Astrocyte (in vitro differentiated cells and primary cell): ENCODE measurements around the gene STUB1. TPM values are rescaled to one million over a fixed set of nuclear protein-coding genes. Genes with fewer than 3 reads are reported as not detected.

ENCODE experiments used
- DNase-seq: peaks from one replicate; pipeline ENCODE4 v3.0.0-alpha.2; 2010; ENCODE audit warnings: low read depth
- FAIRE-seq: peaks from 2 replicates; lab custom pipeline; 2011; peaks lifted over from hg19 to GRCh38; lab: Jason Lieb, UNC
- H2AFZ ChIP-seq: 2 replicates; pipeline ENCODE4 v1.6.0; 2012; ENCODE audit warnings: low read depth, low read length, inconsistent platforms
- H3K27ac ChIP-seq: 2 replicates; pipeline ENCODE4 v1.5.1; 2011; ENCODE audit warnings: low read depth, low read length, inconsistent platforms
- H3K27me3 ChIP-seq: 2 replicates; pipeline ENCODE4 v1.6.0; 2011; ENCODE audit warnings: low read length, inconsistent platforms; ENCODE audit not compliant: insufficient read depth
- H3K36me3 ChIP-seq: 2 replicates; pipeline ENCODE4 v1.5.1; 2011; ENCODE audit warnings: low read length, inconsistent platforms; ENCODE audit not compliant: insufficient read depth
- H3K4me1 ChIP-seq: 2 replicates; pipeline ENCODE4 v1.5.1; 2011; ENCODE audit warnings: low read length, inconsistent platforms; ENCODE audit not compliant: insufficient read depth
- H3K4me2 ChIP-seq: 2 replicates; pipeline ENCODE4 v1.6.0; 2012; ENCODE audit warnings: low read length, inconsistent platforms
- H3K4me3 ChIP-seq: 2 replicates; pipeline ENCODE4 v1.5.1; 2011; ENCODE audit warnings: low read depth, mild to moderate bottlenecking, low read length, inconsistent platforms; ENCODE audit not compliant: insufficient read depth
- H3K79me2 ChIP-seq: 2 replicates; pipeline ENCODE4 v1.6.0; 2012; ENCODE audit warnings: mild to moderate bottlenecking, low read length, inconsistent platforms; ENCODE audit not compliant: insufficient read depth
- H3K9ac ChIP-seq: 2 replicates; pipeline ENCODE4 v1.6.0; 2012; ENCODE audit warnings: mild to moderate bottlenecking, low read length, inconsistent platforms
- H3K9me3 ChIP-seq: 2 replicates; pipeline ENCODE4 v1.5.1; 2012; ENCODE audit warnings: low read depth, mild to moderate bottlenecking, low read length, inconsistent platforms; ENCODE audit not compliant: insufficient read depth
- H4K20me1 ChIP-seq: 2 replicates; pipeline ENCODE4 v1.6.0; 2012; ENCODE audit warnings: low read length, inconsistent platforms; ENCODE audit not compliant: insufficient read depth
- H3K27ac Mint-ChIP-seq: one replicate; pipeline ENCODE4 v1.8.0; 2021; ENCODE audit warnings: mild to moderate bottlenecking, mixed read lengths; ENCODE audit not compliant: unreplicated experiment
- H3K27me3 Mint-ChIP-seq: one replicate; pipeline ENCODE4 v1.8.0; 2021; ENCODE audit warnings: low read depth, mixed read lengths; ENCODE audit not compliant: unreplicated experiment
- H3K36me3 Mint-ChIP-seq: one replicate; pipeline ENCODE4 v1.8.0; 2021; ENCODE audit warnings: low read depth, mixed read lengths; ENCODE audit not compliant: unreplicated experiment
- H3K4me1 Mint-ChIP-seq: one replicate; pipeline ENCODE4 v1.8.0; 2021; ENCODE audit warnings: low read depth, mixed read lengths; ENCODE audit not compliant: unreplicated experiment
- H3K4me3 Mint-ChIP-seq: one replicate; pipeline ENCODE4 v1.8.0; 2021; ENCODE audit warnings: mild to moderate bottlenecking, moderate library complexity, mixed read lengths; ENCODE audit not compliant: unreplicated experiment
- H3K9me3 Mint-ChIP-seq: one replicate; pipeline ENCODE4 v1.8.0; 2021; ENCODE audit warnings: mild to moderate bottlenecking, mixed read lengths; ENCODE audit not compliant: unreplicated experiment
- CTCF ChIP-seq: IDR thresholded peaks from 2 replicates; pipeline ENCODE4 v1.5.1; 2011; ENCODE audit warnings: low read depth, mild to moderate bottlenecking, inconsistent platforms, low read length, moderate library complexity; ENCODE audit not compliant: insufficient read depth
- EZH2 ChIP-seq: IDR thresholded peaks from 2 replicates; pipeline ENCODE4 v1.6.1; 2012; ENCODE audit warnings: mild to moderate bottlenecking, low read length, inconsistent platforms; ENCODE audit not compliant: insufficient read depth
- total RNA-seq: library from RNA; stranded (reverse); gene quantifications from 2 replicates; pipeline ENCODE4 v1.2.1, GENCODE V29; 2021

Gene STUB1
- total RNA-seq, 1 donor from 2014 or later: 140 TPM

- peaks cover 71% of the 10 kb centered on the region for H3K79me2 ChIP-seq
- H4K20me1 ChIP-seq: peaks cover 31% of the 10 kb centered on the region
- H3K4me1 ChIP-seq: peaks cover 32% of the 10 kb centered on the region
- peak within 1 kb of the TSS; percentile 65 for H3K9ac ChIP-seq
- peak within 1 kb of the TSS; percentile 57 for H3K4me3 ChIP-seq
- Mint-ChIP-seq H3K36me3 (peaks cover 10% of the 10 kb centered on the region), H3K27ac (peak within 1 kb of the TSS; percentile 47), H3K4me1 (peaks cover 13% of the 10 kb centered on the region), H3K4me3 (peak within 1 kb of the TSS; percentile 78), H3K9me3 (no peaks in the 10 kb centered on the region), H3K27me3 (no peaks in the 10 kb centered on the region)
- peaks cover 3% of the 10 kb centered on the region for H3K36me3 ChIP-seq
- peak within 1 kb of the TSS; percentile 50 for H3K27ac ChIP-seq
- no peaks in the 10 kb centered on the region for H3K9me3 ChIP-seq
- TF ChIP-seq EZH2 (no peak), CTCF (no peak)
- FAIRE-seq: no peak
- DNase-seq: peak; percentile 87
- no peaks in the 10 kb centered on the region for H3K27me3 ChIP-seq
- peak within 1 kb of the TSS; percentile 18 for H2AFZ ChIP-seq
- H3K4me2 ChIP-seq: peak within 1 kb of the TSS; percentile 88
Measured at GRCh38 chr16:684071-684794, 4.0 kb downstream of the STUB1 start, which contains the start of gene JMJD8. Gene JMJD8 (minus strand): TSS chr16:684334. CDS start chr16:684319, 15 bp downstream.

- Mint-ChIP-seq H3K27ac (no peak overlapping the region), H3K9me3 (no peaks in the 10 kb centered on the region), H3K4me3 (no peak overlapping the region), H3K27me3 (no peaks in the 10 kb centered on the region), H3K4me1 (peaks cover 13% of the 10 kb centered on the region), H3K36me3 (peaks cover 10% of the 10 kb centered on the region)
- Histone ChIP-seq H3K27me3 (no peaks in the 10 kb centered on the region), H3K9me3 (no peaks in the 10 kb centered on the region), H4K20me1 (peaks cover 31% of the 10 kb centered on the region), H2AFZ (no peak overlapping the region), H3K36me3 (peaks cover 3% of the 10 kb centered on the region), H3K4me3 (no peak overlapping the region), H3K4me2 (no peak overlapping the region), H3K9ac (no peak overlapping the region), H3K4me1 (peaks cover 34% of the 10 kb centered on the region), H3K79me2 (peaks cover 78% of the 10 kb centered on the region), H3K27ac (no peak overlapping the region)
- DNase-seq (no peak), FAIRE-seq (no peak)
- no peak for TF ChIP-seq CTCF
- no peak for TF ChIP-seq EZH2
Measured at GRCh38 chr16:684961-685696, 4.9 kb downstream of the STUB1 start.
